Ecto neural progenitor cell (in vitro differentiated cells): ENCODE data around the gene ZNF524.

Experiments used
- DNase-seq: peaks from one replicate; pipeline ENCODE4 v3.0.0-alpha.2; 2018; ENCODE audit warnings: low spot score

Gene ZNF524

DNA sequence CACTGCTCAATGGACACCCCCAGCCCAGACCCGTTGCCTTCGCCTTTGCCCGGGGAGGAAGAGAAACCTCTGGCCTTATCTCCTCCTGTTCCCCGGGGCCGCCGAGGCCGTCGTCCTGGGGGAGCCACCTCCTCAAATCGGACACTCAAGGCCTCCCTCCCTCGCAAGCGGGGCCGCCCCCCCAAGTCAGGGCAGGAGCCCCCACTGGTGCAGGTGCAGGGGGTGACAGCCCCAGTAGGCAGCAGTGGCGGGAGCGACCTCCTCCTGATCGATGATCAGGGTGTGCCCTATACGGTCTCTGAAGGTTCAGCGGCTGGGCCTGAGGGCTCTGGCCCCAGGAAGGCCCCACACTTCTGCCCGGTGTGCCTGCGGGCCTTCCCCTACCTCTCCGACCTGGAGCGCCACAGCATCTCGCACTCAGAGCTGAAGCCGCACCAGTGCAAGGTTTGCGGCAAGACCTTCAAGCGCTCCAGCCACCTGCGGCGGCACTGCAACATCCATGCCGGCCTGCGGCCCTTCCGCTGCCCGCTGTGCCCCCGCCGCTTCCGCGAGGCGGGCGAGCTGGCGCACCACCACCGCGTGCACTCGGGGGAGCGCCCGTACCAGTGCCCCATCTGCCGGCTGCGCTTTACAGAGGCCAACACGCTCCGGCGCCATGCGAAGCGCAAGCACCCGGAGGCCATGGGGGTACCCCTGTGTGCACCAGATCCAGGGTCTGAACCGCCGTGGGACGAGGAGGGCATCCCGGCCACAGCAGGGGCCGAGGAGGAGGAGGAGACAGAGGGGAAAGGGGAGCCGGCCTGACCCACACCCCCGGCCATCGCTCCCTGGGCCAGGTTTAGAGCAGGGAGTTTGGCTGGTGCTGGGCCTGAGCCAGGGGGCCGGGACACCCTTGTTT, 2.3 kb downstream of the ZNF524 start:
- no peak for DNase-seq

- no peak for DNase-seq
These were observed 3.0 kb downstream of the ZNF524 start for GRCh38 chr19:55603115-55603514.

GRCh38 chr19:55603581-55604292, 3.6 kb downstream of the ZNF524 start:
- no peak for DNase-seq

DNA sequence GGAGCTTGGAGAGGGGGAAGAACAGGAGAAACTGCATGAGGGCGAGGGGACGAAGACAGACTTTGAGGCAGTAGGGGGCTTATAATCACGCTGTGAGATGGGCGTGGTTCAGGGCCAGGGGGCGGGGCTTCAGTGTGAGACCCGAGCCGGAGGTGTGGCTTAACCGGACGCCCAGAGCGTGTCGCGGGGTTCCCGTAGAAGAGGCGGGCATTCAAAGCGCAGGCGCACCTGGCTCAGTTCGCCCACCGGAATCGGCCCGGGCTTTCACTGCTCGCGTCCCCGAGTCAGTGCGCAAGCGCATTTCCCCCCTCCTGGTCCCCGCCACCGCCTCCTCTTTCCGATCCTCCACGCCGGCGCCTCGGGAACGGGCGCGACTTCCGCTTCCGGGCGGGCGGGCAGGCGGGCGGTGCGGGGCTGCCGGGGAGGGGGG, 5.1 kb downstream of the ZNF524 start:
- peak; percentile 99 for DNase-seq

DNA sequence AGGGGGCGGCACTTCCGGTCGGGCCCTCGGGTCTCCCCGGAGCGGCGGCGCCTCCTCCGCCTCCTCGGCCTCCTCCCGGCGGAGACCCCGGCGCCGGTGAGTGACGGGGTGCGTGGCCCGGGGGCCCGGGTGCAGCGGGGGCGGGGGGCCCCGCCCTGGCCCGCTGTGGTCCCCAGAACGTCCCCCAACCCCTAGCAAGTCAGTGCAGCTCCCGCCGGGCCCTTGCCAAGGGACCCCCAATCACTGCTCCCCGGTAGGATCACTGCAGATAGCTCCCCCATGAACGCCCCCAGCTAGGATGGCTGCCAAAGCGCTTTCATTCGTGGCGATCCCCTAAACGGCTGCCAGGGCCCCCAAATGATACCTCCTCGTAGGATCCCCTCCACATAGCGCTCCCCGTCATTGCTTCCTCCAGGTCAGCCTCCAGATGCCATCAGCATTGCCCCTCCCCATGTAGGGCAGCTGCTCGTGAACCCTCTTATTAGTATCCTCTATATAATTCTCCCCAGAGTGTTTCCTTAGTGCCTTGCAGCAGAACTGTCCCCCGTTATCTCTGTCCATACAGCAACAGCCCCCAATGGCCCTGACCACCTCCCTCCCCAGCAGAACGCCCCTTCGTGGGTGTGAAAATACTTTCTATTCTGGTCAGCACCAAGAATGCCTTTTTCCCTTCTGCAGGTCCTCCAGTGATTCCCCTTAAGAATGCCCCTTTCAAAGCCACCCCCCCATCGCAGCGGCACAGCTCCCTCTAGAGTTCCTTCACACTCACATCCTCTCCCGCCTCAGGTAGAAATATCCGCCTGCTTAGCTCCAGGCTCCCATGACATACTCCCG, 5.8 kb downstream of the ZNF524 start, which contains the start of gene ZNF865:
Gene ZNF865, plus strand, starts transcription at position 11 of the 834 bp plus-strand sequence. CDS start 7,972 bp downstream, outside the sequence.
- DNase-seq = peak; percentile 84

GRCh38 chr19:55606471-55606787, 6.3 kb downstream of the ZNF524 start:
- DNase-seq = no peak

GRCh38 chr19:55606817-55607216, 6.7 kb downstream of the ZNF524 start:
- no peak for DNase-seq

DNA sequence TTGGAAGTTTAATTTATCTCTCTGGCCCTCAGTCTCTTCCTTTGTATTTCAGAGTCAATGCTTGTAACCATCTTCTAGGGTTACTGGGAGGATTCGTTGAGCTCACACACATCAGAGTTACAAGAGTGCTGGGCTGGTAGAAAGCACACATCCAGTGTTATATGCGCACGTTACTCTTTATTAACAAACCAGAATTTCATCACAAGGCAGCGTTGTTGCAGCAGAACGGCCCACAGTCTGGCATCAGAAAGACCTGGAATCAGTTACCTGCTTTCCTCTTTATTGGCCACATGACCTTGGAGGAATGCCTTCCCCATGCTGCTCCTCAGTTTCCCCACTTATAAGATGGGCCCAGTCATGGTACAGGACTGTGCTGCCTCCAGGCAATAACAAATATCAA, 9.2 kb downstream of the ZNF524 start:
- DNase-seq = no peak

DNA sequence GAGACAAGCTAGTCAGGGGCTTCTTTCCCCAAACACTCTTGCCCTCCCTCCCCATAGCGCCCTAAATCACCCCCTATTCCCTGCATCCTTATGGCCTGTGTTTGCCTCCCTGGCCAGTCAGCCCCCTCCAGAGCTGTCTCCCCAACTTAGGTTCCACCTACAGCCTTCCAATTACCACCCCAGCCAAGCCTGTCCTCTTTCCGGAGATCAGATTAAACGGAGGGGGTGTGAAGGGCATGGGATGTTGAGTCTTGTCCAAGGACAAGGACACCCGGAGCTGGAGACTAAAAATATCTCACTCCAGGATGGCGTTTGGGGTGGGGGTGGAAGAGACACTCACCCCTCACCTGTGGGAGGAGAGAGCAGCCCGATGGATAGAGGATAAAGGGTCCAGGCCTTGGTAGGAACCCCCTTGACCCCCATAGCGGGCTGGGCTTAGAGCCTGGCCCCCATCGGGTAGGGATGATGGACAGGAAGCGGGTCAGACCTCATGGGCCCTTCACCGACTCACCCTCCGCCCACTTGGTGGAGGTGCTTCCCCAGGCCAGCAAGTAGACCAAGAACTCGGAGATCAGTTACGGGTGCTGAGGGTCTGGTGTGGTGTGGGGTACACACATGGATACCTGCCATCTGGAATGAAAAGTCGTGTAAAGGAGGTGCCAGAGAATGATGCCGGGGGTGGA, 11.4 kb downstream of the ZNF524 start:
- no peak for DNase-seq

DNA sequence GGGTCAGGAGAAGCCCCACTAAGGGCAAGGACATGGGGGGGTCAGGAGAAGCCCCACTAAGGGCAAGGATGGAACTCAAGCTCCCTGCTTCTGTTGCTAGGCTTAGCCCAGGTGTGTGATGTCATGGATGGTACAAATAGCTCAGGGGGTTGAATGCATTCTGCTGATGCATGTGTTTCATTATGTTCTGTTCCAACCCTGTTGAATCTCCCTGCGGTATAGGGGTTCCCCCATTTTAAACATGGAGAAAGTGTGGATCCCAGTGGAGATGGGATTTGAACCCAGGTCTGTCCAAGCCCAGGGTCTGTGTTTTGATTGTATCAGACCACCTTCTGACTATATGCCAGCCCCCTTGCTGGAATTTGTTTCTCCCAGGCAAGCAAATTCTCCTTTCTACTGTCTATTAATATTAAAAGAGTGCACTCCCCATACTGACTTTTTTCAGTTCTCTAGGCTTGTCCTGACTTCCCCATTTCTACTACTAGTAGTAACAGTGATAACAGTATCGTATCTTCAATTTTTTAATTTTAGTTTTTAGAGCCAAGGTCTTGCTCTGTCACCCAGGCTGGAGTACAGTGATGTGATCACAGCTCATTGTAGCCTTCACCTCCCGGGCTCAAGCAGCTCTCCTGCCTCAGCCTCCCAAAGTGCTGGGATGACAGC, 12.0 kb downstream of the ZNF524 start:
- no peak for DNase-seq

- no peak for DNase-seq
These were observed 13.3 kb downstream of the ZNF524 start for GRCh38 chr19:55613396-55613795.

DNA sequence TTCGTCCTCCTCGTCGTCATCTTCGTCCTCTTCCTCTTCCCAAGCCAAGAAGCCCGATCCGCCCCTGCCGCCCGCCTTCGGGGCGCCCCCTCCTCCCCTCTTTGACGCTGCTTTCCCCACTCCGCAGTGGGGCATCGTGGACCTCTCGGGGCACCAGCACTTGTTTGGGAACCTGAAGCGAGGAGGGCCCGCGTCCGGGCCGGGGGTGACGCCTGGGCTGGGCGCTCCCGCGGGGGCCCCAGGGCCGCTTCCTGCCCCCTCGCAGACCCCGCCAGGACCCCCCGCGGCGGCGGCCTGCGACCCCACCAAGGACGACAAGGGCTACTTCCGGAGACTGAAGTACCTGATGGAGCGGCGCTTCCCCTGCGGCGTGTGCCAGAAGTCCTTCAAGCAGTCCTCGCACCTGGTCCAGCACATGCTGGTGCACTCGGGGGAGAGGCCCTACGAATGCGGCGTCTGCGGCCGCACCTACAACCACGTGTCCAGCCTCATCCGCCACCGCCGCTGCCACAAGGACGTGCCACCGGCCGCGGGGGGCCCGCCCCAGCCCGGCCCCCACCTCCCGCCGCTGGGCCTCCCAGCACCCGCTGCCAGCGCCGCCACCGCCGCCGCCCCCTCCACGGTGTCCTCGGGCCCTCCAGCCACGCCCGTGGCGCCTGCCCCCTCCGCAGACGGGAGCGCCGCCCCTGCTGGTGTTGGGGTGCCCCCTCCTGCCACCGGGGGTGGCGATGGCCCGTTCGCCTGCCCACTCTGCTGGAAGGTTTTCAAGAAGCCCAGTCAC, 14.0 kb downstream of the ZNF524 start:
- DNase-seq = no peak

GRCh38 chr19:55614711-55615542, 14.8 kb downstream of the ZNF524 start:
- no peak for DNase-seq

GRCh38 chr19:55615543-55616394, 15.7 kb downstream of the ZNF524 start:
- no peak for DNase-seq

GRCh38 chr19:55616395-55616875, 16.3 kb downstream of the ZNF524 start:
- DNase-seq = no peak

GRCh38 chr19:55617426-55617825, 17.3 kb downstream of the ZNF524 start:
- DNase-seq = no peak

DNA sequence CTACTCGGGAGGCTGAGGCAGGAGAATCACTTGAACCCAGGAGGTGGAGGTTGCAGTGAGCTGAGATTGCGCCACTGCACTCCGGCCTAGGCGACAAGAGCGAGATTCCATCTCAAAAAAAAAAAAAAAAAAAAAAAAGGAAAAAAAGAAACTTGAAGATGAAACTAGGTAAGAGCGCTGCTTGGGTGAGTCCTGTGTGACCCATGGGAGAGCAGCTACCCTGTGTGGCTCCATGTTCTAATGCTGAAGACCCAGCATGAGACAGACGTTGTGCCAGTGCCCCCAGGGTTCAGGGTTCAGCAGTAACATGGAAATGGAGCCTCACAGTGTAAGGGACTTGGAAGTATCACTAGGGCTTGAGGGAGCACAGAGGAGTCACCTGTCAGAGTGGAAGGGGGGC, 18.3 kb downstream of the ZNF524 start:
- DNase-seq = no peak

GRCh38 chr19:55619286-55619685, 19.2 kb downstream of the ZNF524 start:
- no peak for DNase-seq
